DOHH2 (cell line): ENCODE measurements around the gene RAG2.

ENCODE experiments used
- CTCF ChIP-seq: fragments of 200-600 bp; sonication (generic); IDR thresholded peaks from one replicate; pipeline ENCODE4 v1.5.1; 2014; ENCODE audit warnings: antibody characterized with exemption, mild to moderate bottlenecking, low read depth, low read length; ENCODE audit not compliant: poor library complexity, severe bottlenecking
- EZH2phosphoT487 ChIP-seq: fragments of 200-600 bp; sonication (generic); IDR thresholded peaks from 2 replicates; pipeline ENCODE4 v1.6.1; 2017; ENCODE audit warnings: borderline replicate concordance, mild to moderate bottlenecking, antibody characterized with exemption, low read length, moderate library complexity, mixed read lengths

DNA sequence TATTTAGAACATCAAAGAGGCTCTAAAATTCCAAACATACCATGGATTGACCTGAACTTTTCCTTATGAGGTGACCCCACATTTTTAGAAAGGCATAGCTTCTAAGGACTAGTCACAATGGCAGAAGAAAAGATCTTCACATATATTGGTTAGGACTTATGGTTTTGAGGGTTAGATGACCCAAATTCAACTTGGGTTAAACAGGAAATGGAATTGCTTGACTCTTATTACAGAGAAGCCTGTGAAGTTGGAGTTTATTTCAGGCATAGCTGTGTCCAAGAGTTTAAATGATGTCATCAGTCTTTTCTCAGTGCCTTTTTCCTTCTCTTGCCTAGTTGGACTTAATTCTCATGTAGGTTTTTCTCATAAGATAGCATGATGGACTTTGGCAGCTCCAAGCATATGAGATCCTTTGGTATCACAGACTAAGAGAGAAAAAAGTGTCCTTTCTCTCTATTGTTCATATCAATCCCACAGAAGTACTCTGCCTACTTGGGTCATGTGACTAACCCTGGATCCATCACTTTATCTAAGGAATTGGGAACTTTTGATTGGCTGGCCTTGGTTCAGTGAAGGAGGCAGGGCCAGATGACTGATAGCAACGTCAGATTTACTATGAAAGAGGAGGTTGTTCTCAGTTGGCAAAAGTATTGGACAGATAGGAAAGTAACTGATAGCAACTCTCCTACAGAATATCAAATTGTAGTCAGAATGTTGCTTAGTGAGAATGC is 47.5 kb downstream of the RAG2 start:
- no peak for TF ChIP-seq CTCF
- TF ChIP-seq EZH2phosphoT487 = no peak
